ENCODE measurements around the gene TGFBR1. TPM values are rescaled to one million over a fixed set of nuclear protein-coding genes. Genes with fewer than 3 reads are reported as not detected.
A peak's percentile ranks its signal among the peaks of the same experiment; 100 is the strongest.
"Not testable (repeated sequence)": the region's sequence is repeated elsewhere in the genome, so short reads cannot be mapped to it uniquely, and the experiment has no call there.

The TGFBR1 gene
- total RNA-seq, 1 experiment from 2014 or later: 16.9 TPM

DNA sequence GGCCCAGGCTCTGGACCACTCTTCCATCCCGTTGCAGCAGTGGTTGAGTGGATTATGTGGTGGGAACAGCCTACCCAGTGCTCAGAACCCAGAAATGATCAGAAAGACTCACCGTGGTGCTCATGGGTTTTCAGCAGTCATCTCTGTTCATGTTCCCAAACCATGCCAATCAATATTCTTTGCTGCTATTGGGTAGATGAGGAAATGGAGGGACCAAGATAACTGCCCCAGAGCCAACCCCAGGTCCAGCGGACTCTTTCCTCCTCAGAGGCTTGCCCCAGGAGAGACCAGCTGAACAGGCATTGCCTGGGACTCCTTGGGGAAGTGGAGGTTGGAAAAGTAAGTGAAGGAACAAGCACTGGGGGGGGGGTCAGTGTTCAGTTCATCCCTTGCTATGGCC is 78.7 kb downstream of the TGFBR1 start:
- Histone ChIP-seq H3K4me3 (ENCODE audit: insufficient read depth, low read depth, low read length) (no peak overlapping the region), H3K27me3 (ENCODE audit: control insufficient read depth, insufficient read depth, low read length) (no peaks in the 10 kb centered on the region)
- no peak for DNase-seq

DNA sequence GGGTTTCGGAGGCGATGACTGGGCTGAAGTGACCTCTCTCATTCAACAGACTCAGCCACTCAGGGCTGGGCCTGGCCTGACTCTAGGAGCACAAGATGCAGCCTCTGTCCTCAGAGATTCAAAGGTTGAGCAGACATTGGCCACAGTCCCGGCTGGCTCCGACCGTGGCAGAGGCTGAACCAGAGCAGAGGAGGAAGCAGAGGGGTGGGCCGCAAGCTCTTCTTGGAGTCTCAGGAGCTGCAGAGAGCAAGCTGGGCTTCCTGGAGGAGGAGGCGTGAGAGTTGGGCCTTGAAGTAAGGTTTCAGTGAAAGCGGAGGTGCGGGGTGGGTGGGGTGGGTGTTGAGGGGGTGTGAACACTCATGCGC is 79.2 kb downstream of the TGFBR1 start:
- DNase-seq: peak; percentile 38
- no peaks in the 10 kb centered on the region for H3K36me3 ChIP-seq (replicated peaks; ENCODE audit: control insufficient read depth, insufficient read depth, low read length)
- no peaks in the 10 kb centered on the region for H3K27me3 ChIP-seq (ENCODE audit: control insufficient read depth, insufficient read depth, low read length)
- H3K4me3 ChIP-seq (ENCODE audit: insufficient read depth, low read depth, low read length): no peak overlapping the region

More for the DNA sequence above, 78.7 kb downstream of the TGFBR1 start:
- no peaks in the 10 kb centered on the region for H3K36me3 ChIP-seq (replicated peaks; ENCODE audit: control insufficient read depth, insufficient read depth, low read length)

DNA sequence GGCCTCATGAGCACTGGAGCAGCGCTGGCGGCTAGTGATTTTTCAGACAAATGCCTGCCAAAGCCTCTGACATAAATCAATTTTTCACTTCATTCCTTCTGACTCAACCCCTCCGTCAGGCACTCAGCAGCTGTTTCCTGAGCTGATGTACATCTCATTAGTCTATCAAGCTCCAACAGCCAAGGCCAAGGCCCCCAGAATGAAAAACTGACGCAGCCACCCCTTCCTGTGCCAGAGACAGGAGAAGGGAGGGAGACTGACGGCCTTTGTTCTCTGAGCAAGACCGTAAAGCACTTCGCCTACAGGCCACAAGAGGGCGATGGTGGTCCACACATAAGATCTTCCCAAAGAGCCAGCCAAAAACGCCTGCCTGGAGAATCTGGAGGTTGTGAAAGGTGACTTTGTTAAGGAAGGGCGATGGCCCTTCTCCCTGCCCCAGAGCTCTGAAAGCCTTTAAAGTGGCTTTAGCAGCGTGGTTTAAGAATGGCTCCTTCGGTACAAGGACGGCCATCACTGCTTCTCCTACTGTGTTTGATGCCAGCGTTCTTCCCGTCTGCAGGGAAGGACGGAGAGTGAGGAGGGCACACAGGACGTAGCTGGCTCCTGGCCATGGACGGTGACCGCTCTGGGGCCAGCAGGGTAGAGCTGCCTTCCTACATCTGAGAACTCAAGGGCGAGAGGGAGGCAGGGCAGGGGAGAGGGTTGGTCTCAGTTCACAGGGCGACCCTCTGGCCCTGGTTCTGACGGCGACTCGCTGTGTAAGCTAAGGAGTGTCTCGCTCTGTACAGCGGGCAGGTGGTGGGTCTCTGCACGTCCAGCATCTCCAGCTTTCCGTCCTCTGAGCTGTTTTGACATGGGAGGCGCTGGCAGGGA is 79.8 kb downstream of the TGFBR1 start:
- no peak overlapping the region for H3K4me3 ChIP-seq (ENCODE audit: insufficient read depth, low read depth, low read length)
- H3K36me3 ChIP-seq (replicated peaks; ENCODE audit: control insufficient read depth, insufficient read depth, low read length): no peaks in the 10 kb centered on the region

DNA sequence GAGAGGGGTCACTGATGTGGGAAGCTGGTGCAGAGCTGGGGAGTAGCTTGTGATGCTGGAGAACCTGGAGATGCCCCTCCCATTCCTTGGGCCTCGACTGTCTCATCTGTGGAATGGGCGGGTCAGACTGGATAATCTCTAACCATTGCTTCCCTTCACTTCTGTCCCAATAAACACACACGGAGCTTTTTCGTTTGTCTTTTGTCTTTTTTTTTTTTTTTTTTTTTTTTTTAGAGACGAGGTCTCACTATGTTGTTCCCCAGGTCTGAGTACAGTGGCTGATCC is 80.4 kb downstream of the TGFBR1 start:
- no peaks in the 10 kb centered on the region for H3K27me3 ChIP-seq (ENCODE audit: control insufficient read depth, insufficient read depth, low read length)
- no peaks in the 10 kb centered on the region for H3K36me3 ChIP-seq (replicated peaks; ENCODE audit: control insufficient read depth, insufficient read depth, low read length)
- H3K4me3 ChIP-seq (ENCODE audit: insufficient read depth, low read depth, low read length): no peak overlapping the region
- DNase-seq: no peak

More for the DNA sequence above, 79.8 kb downstream of the TGFBR1 start:
- peak; percentile 87 for DNase-seq
- H3K27me3 ChIP-seq (ENCODE audit: control insufficient read depth, insufficient read depth, low read length): no peaks in the 10 kb centered on the region

DNA sequence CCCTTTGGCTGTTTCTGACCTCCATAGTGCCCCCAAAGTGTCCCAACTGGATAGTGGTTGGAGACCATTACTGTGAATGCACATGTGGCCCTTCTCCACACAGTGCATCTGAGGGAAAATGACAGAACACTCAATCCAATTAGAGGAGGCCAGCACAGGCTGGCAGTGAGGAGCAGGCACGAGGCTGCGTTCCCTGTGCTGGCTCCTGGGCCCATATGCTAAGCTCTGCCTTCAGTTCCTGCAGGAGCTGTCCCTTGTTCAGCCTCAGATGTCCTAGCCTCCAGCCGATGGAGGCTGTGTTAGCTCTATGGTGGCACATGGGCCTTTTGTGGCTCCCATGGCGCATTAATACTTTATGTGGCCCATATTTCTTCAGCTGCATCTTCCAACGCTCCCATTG is 81.0 kb downstream of the TGFBR1 start:
- Histone ChIP-seq H3K36me3 (replicated peaks; ENCODE audit: control insufficient read depth, insufficient read depth, low read length) (no peaks in the 10 kb centered on the region), H3K4me3 (ENCODE audit: insufficient read depth, low read depth, low read length) (no peak overlapping the region), H3K27me3 (ENCODE audit: control insufficient read depth, insufficient read depth, low read length) (no peaks in the 10 kb centered on the region)
- no peak for DNase-seq

DNA sequence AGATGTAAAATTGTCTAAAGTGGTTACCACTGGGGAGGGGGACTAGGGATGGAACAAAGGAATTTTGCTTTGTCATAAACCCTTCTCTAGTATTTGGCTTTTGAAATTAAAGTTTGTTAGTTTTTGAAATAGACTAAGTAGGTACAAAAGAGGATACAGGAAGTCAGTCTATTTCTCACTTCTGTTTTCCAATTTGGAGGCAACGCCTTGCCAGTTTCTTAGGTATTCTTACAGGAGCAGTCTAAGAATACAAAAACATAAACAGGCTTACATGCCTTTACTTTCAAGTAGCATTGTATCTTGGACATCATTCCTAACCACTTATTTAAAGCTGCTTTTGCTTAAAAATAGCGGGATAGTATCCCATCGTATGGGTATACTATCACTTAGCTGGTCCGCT is 82.4 kb downstream of the TGFBR1 start:
- no peak overlapping the region for H3K4me3 ChIP-seq (ENCODE audit: insufficient read depth, low read depth, low read length)
- H3K27me3 ChIP-seq (ENCODE audit: control insufficient read depth, insufficient read depth, low read length): no peaks in the 10 kb centered on the region
- no peaks in the 10 kb centered on the region for H3K36me3 ChIP-seq (replicated peaks; ENCODE audit: control insufficient read depth, insufficient read depth, low read length)
- DNase-seq: no peak

DNA sequence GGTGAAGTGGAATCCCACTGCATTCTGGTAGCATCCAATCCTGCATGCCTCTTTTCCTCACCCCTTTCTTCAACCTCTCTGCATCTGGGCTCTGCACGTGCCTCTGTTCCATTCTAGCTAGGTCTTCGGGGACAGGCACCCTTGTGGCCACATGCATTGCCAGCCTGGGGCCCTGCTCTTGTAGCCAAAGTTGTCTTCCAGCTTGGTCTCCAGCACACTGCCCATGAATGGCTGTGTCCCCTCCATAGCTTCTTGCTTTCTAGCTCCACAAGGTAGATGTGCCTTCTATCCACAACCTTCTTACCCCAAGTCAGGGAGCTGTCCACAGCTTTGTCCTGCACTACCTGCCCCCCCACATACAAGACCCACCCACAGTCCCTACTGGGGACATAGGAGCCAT is 84.3 kb downstream of the TGFBR1 start:
- DNase-seq: no peak
- H3K36me3 ChIP-seq (replicated peaks; ENCODE audit: control insufficient read depth, insufficient read depth, low read length): no peaks in the 10 kb centered on the region
- no peak overlapping the region for H3K4me3 ChIP-seq (ENCODE audit: insufficient read depth, low read depth, low read length)
- no peaks in the 10 kb centered on the region for H3K27me3 ChIP-seq (ENCODE audit: control insufficient read depth, insufficient read depth, low read length)

DNA sequence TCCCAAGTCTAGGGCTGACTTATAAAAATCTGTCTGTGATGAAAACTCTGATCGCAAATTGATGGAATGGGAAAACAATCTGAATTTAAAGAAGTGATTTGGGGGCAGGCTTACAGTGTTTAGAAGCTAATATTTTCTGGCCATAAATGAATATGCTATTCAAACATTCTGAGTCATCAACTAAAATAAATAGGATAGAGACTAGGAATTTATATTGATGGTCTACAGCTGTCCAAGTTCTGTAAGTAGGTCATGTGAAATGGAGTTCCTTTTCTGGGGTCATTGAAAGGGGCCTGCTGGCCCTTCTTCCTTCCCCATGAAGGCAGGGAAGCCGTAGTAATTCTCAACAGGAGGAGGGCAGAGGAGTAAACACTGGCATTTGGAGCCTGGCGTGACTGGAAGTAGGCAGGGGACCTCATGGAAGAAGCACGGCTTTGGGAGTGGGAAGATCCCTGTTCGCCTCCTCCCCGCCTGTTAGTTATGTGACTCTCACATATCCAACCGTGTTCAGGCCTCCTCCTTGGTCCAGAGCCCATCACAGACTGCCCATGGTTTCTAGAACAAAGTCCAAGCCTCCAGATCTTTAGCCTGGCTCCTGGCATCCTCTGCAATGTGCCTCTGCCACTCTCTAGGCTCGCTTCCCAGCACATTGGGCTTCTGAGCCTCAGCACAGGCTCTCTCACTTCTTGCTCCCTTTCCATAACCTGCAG is 85.1 kb downstream of the TGFBR1 start:
- no peaks in the 10 kb centered on the region for H3K36me3 ChIP-seq (replicated peaks; ENCODE audit: control insufficient read depth, insufficient read depth, low read length)
- no peak for DNase-seq
- no peak overlapping the region for H3K4me3 ChIP-seq (ENCODE audit: insufficient read depth, low read depth, low read length)
- no peaks in the 10 kb centered on the region for H3K27me3 ChIP-seq (ENCODE audit: control insufficient read depth, insufficient read depth, low read length)

DNA sequence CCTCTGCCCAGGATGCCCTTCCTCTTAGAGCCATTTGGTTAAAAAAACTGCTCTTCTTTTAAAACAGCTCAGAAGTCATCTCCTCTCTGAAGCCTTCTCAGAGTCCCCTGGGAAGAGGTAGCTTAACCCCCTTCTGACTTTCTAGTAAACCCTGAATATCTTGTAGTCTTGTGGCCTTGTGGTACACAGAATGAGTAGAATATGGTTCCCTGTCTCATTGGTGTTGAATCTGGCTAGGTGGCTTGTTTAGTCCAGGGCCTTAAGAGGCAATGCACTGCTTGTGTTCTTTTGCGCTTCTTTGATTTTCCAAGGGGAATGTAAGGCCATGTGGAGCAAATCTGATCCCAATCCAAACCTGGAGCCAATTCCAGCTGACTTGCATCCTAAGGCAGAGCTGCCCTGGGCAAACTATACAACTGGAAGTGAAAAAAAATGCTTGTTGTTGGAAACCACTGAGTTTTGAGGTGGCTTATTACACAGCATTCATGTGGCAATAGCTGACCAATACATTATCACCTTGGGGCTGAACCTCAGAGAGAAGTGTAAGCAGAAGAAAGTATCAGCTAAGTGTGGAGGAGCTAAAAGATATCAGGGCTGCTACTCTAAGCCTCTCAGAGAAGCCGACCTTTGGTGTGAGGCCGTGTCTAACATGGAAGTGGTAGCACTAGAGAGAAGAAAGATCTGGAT is 85.8 kb downstream of the TGFBR1 start:
- H3K27me3 ChIP-seq (ENCODE audit: control insufficient read depth, insufficient read depth, low read length): no peaks in the 10 kb centered on the region
- no peak for DNase-seq
- no peak overlapping the region for H3K4me3 ChIP-seq (ENCODE audit: insufficient read depth, low read depth, low read length)
- H3K36me3 ChIP-seq (replicated peaks; ENCODE audit: control insufficient read depth, insufficient read depth, low read length): no peaks in the 10 kb centered on the region

DNA sequence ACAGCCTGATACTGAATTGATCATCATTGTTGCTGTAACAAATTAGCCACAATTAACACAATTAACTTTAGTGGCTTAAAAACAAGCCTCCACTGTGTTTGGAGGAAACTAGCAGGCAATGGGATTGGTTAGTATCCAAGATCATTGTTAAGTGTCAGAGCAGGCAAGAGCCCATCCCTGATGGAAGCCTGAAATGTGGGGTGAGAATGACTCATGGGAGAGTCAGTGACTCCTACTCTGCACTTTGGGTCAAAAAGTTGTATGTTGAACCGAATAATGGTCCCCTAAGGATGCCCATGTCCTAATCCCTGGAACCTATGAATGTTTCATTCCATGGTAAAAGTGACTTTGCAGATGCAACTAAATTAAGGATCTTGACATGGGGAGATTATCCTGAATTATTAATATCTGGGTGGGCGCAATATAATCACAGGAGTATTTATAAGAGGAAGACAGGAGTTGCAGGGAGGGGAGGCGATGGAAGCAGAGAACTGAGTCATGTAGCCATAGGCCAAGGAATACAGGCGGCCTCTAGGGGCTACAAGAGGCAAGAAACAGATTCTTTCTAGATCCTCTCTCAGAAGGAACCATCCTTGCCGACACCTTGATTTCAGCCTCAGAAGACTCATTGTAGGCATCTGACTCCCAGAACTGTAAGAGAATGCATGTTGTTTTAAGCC is 88.0 kb downstream of the TGFBR1 start:
- Histone ChIP-seq H3K4me3 (ENCODE audit: insufficient read depth, low read depth, low read length) (no peak overlapping the region), H3K36me3 (replicated peaks; ENCODE audit: control insufficient read depth, insufficient read depth, low read length) (no peaks in the 10 kb centered on the region), H3K27me3 (ENCODE audit: control insufficient read depth, insufficient read depth, low read length) (no peaks in the 10 kb centered on the region)
- no peak for DNase-seq

DNA sequence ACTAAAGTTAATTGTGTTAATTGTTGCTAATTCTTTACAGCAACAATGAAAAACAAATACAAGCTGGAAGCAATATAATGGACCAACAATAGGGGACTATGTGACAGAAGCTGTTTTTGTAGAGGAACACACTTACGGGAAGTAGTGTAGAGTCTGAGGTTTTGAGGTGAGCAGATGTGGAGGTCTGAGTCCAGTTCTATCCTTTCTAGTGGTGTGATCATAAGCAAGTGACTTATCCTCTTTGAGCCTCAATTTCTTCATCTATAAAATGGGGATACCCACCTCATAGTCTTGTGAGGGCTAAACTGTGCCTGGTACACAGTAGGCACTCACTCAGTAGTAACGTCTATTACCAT is 88.5 kb downstream of the TGFBR1 start:
- no peak overlapping the region for H3K4me3 ChIP-seq (ENCODE audit: insufficient read depth, low read depth, low read length)
- DNase-seq: no peak
- no peaks in the 10 kb centered on the region for H3K27me3 ChIP-seq (ENCODE audit: control insufficient read depth, insufficient read depth, low read length)
- no peaks in the 10 kb centered on the region for H3K36me3 ChIP-seq (replicated peaks; ENCODE audit: control insufficient read depth, insufficient read depth, low read length)

DNA sequence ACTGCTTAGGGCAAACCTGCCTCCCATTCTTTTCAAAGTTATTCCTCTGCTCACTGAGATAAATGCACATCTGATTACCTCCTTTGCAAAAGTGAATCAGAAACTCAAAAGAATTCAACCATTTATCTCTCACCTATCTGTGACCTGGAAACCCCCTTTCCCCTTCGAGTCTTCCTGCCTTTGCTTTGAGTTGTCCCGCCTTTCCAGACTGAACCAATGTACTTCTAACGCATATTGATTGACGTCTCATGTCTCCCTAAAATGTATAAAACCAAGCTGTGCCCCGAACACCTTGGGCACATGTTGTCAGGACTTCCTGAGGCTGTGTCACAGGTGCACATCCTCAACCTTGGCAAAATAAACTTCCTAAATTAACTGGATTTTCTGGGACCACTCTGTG is 91.6 kb downstream of the TGFBR1 start:
- H3K36me3 ChIP-seq (replicated peaks; ENCODE audit: control insufficient read depth, insufficient read depth, low read length); H3K4me3 ChIP-seq (ENCODE audit: insufficient read depth, low read depth, low read length); DNase-seq; H3K27me3 ChIP-seq (ENCODE audit: control insufficient read depth, insufficient read depth, low read length): not testable (repeated sequence)

DNA sequence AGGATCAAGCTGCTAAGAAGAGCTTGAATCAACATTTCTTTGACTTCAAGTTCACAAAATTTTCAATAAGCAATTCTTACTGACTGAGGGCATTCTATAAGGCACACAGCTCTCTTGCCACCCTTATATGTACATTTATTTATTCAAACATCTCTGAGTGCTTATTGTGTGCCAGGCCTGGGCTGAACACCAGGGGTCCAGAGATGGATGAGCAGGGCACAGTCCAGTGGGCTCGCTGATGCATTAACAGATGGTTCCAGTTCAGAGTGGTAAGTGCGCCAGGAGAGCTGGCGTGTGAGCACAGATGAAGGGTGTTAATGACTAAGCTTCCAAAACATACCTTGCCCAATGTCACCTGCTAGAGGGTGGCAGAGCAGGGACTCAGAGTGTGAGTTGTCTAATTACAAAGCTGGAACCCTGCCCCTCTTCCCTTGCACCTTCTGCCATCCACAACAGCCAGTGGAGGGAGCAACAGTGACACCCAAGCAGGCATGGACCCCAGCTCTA is 92.3 kb downstream of the TGFBR1 start:
- Histone ChIP-seq H3K36me3 (replicated peaks; ENCODE audit: control insufficient read depth, insufficient read depth, low read length) (no peaks in the 10 kb centered on the region), H3K27me3 (ENCODE audit: control insufficient read depth, insufficient read depth, low read length) (no peaks in the 10 kb centered on the region)
- DNase-seq: no peak

DNA sequence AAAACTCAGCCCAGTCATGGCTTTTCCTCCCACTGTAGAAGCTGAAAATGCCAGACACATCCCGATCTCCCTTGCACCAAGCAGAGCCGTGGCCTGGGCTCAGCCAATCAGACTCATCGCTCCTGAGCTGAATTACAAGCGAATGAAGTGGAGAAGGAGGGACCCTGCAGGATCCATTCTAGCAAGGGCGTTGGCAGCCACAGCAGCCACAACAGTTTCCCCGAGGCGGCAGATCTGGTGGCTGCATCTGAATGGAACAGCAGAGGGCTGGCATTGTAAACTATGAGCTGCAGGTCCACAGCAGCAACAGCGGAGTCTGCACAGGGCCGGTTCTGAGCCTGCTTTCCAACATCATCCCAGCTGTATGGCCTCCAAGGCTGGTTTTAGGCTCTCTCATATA is 93.1 kb downstream of the TGFBR1 start:
- no peak overlapping the region for H3K4me3 ChIP-seq (ENCODE audit: insufficient read depth, low read depth, low read length)
- peak; percentile 35 for DNase-seq
- H3K27me3 ChIP-seq (ENCODE audit: control insufficient read depth, insufficient read depth, low read length): no peaks in the 10 kb centered on the region
- no peaks in the 10 kb centered on the region for H3K36me3 ChIP-seq (replicated peaks; ENCODE audit: control insufficient read depth, insufficient read depth, low read length)

More for the DNA sequence above, 92.3 kb downstream of the TGFBR1 start:
- no peak overlapping the region for H3K4me3 ChIP-seq (ENCODE audit: insufficient read depth, low read depth, low read length)
